ENCODE measurements around the gene TBC1D21. TPM values are rescaled to one million over a fixed set of nuclear protein-coding genes. Genes with fewer than 3 reads are reported as not detected.

TBC1D21 gene
- total RNA-seq, 1 donor from 2014 or later = not detected

DNA sequence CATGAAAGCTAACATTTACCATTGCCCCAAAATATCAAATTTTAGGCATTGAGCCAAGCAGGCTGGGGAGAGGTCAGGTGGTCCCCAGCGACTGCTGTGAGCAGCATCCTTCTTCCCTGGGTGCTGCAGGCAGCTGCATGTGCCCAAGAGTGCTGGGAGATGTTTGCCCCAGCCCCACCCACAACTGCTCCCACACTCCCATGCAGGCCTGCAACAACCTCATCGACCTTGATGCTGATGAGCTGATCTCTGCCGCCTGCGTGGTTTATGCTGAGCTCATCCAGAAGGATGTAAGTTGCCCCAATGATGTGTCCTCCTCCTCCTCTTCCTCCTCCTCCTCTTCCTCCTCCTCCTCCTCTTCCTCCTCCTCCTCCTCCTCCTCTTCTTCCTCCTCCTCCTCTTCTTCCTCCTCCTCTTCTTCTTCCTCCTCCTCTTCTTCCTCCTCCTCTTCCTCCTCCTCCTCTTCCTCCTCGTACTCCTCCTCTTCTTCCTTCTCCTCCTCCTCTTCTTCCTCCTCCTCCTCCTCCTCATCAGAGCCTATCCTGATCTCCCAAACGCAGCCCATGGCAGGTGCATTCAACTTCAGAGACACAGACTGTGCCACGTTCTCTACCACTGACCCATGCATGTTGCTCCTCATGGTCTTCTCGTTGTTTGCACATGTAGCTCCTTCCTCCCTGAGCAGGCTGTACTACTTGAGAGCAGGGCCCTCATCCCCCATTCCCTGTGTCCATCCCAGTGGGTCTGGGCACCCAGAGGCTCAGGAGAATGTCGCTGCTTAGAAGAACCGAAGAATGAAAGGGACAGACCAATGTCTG lies 15.1 kb downstream of the TBC1D21 start:
- no peak for DNase-seq (ENCODE audit: low read depth in 2 of 2)

DNA sequence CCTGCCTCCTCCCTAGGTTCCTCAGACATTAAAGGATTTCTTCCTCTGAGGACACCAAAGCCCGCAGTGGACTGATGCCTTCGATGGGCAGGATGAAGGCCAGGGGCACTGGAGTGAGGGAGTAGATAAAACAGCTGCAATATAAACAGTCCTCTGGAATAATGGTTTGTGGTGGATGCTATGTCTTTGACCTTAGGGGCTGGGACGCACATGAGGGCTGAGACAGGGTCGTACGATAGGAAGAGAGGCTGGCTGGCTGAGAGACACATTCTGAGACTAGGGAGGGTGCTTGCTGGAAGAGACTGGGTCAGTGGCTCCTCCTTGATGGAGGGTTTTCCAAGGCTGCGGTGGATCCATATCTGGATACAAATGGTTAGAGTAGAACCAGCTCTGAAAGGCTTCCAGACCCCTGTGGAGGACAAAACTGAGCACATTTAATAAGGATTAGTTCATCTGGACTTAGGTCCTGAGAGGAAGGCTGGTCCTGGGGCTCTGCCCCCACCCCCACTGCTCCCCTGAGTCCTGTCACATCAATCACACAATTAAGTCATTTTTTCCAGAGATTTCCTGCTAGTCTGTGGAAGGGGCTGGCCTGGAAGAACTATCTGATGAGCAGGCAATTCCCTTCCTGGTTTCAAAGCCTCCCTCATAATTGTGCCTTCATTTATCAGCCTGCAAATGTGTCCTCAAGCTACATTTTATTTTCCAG lies 15.8 kb downstream of the TBC1D21 start:
- DNase-seq (ENCODE audit: low read depth in 2 of 2) = no peak

DNA sequence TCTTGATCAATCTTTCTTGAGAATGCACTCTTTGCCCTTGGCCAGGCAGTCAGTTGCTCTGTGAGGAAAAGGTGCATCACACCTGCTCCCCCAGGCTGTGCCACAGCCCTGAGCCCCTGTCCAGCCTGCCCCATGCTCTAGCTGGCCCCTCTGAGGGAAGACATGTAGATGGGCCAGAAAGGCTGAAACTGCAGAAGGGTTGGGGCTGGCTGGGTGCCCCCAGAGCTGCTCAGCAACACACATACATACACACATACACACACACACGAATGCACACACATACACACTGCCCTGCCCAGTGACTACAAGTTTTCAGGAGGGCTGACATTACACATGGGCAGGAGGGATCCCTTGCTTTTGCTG lies 16.4 kb downstream of the TBC1D21 start:
- no peak for DNase-seq (ENCODE audit: low read depth in 2 of 2)

DNA sequence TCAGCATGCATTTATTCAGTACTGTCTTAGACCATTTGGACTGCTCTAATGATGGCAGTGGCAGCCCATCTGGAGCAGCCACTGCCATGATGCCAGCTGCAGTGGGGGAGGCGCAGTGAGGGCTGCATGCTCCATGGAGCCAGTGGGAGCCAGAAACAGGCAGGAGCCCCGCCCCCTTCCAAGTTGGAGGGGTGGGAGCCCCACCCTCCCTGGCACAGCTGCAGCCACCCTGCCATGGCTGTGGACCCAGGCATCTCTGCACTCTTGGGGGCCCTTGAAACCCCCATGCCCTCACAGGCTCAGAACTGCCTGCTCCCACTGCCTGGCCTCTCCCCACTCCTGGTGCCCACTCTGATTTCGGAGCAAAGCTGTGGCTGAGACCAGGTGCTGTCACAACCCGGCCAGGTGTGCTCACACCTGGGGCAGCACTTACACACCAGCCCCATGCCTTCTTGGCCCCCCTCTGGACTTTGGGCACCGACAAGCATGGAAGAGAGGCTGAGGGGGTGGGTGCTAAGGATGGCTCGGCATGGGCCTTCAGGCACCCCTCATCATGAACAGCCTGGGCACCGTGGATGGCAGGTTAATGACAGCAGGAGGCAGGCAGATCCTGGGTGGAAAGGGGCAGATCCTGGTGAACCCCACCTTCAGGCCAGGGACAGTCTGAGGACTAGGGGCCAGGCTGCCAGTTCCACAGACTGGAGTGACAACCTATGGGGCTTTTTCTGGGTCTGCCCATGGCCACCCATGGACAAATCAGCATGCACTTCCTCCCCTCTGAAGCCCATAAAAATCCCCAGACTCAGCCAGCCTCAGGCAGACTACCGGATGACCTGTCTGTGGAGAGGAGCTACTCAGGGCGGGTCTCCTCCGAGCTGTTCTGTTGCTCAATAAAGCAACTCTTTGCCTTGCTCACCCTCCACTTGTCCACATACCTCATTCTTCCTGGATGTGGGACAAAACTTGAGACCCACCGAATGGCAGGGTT lies 18.3 kb downstream of the TBC1D21 start:
- no peak for DNase-seq (ENCODE audit: low read depth in 2 of 2)

DNA sequence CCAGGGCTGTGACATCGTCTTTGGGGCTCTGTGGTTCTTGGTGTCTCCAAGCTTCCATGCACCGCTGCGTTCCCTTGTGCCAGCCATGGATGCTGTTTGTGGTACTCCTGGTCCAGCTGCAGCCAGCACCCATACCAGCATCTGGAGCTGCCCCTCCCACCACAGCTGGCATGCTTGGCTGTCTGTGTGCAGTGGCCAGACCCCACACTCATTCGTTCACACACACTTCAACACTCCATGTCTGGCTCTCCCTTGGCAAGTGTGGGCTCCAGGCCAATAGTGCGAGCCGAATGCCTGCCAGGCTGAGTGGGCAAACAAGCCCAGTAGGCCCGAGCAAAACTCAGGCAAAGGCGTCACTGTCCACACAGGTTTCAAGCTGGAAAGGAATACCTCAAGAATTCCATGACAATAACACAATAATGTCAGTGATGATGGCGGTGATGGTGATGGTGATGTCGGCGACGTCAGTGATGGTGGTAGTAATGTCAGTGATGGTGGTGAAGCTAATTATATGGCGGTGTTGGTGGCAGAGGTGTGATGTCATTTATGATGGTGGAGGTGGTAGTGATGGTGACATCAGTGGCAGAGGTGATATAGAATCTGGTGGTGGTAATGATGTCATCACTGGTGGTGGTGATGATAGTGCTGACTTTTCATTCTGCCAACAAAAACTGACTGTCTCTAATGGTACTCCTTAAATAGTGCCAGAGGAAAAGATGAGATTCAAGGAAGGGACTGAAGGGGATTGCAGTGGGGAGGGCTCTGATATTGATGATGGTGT lies 19.3 kb downstream of the TBC1D21 start:
- DNase-seq (ENCODE audit: low read depth in 2 of 2) = no peak

DNA sequence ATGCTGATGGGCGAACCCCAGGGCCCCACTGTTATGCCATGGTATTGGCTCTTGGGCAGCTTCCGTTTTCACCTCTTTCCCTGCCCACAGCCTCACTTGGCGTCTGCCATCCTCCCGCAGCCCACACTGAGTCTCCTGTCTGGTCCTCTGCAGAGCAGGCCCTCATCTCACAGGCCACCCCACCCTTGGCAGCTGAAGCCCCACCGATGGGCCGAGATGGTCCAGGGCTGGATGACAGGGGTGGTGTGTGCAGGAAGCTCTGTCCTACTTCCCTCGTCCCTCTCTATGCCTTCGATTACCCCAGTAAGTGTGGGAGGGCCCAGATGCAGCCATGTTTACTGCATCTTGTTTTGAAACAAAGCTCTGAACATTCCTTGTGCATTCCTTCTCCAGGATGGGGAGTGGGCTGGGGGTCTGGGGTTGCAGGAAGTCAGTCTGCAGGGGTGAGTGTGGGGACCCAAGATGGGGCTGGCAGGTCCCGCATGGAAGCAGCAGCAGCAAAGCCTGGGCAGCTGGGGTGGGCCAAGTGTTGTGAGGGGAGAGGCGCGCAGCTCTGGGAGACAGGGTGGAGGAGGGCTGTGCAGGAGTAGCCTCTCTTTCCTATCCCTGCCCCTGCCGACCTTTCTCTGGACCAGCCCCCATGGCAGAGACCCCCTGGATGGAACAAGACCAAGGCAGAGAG lies 20.9 kb downstream of the TBC1D21 start:
- no peak for DNase-seq (ENCODE audit: low read depth in 2 of 2)

DNA sequence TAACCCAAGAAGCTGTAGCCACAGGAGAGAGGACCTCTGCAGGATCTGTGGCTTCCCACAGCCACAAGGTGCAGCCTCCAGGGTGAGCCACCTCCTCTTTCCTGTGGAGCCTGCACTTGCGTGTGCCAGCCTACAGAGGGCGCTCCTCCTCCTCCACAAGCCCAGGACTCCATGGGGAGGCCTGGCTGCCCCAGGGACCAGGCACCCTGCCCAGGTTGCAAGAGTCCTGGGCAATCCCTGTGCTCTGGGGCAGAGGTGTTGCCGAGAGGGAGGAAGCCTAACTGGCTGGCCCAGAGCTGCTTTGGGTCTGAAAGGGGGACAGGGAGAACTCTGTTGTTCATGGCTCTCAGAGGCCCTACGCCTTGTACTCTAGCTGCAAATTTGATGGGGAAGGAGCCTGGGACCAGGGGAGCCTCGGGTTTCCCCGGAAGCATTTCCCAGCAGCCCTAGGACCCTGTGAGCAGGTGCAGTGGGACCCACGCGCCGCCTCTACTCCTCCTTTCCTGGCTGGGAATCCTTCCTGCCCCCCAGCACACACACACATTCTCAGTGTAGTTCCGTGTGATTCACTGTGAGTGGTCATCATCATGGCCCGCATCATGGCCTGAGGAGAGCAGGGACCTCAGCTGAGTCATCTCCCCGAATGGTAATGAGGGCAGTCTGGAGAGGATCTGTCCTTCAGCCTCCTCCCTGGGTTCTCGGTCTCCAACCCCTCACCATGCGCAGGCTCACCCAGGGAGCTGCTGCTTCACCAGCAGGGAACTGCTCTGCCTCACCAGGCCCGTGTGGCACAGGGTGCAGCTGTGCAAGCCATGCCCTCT lies 24.3 kb downstream of the TBC1D21 start:
- DNase-seq (ENCODE audit: low read depth in 2 of 2) = peak; percentile 12 to 62

DNA sequence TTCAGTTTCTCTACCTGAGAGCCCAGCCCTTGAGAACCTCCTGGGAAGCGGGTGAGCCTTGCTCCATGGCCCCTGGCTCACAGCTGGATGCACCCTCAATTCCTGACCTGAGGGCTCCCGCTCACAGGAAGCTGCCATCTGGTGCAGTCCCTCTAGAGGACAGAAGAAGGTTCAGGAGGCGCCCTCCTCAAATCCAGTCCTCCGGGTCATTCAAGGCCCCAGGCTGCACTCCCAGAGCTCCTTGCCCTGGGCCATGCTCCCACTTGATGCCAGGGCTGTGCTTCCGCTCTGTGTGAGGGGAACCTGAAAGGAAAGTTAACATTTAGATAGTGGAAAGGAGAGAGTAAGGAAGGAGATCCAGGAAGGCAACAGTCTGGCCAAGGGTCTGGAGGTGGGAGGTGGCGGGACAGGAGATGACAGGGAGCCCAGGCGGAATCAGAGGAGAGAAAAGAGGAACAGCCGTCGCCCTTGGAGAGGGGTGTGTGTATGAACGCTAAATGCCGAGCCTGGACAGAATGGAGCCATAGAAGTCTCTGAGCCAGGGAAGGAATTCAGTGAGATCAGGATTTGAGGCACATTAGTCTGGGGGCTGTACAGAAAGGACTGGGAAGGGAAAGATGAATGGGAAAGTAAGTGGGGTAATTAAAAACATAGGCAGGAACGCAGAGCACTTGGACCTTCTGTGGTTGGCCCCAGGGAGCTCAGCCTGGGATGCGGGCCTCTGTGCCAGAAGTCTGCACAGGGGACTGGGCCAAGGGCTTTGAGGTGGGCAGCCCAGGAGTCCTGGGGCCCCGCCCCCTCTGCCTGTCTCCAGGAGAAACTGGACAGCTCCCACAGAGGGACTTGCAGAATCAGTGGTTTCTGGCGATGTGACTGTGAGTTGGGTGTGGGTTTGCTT lies 26.1 kb downstream of the TBC1D21 start:
- DNase-seq (ENCODE audit: low read depth in 2 of 2) = no peak

DNA sequence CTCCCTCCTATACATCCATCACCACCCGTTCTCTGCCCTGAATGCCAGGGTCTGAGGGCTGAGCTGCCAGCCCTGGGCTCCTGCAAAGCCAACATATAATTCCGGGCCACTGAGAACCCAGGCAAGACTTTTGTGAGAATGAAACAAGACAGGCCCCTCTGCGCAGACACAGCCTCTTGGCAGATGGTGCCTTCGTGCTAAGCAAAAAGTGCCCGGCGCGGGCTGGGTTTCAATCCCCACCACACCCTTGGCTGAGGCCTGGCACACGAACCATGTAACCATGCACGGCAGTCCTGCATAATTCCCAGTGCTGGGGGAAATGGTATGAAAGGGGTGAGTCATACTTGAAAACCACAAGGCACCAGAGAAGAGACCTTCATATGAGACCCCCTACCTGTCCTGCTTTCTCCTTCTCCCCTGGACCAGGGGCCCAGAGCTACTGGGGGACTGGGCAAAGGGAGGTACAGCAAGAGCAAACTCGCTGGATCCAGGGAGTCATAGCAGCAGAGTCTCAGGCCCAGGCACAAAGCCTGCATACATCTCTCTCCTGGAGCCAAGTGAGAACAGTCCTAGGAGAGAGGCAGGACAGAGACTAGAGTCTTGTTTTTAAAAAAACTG lies 26.8 kb downstream of the TBC1D21 start:
- no peak for DNase-seq (ENCODE audit: low read depth in 2 of 2)

DNA sequence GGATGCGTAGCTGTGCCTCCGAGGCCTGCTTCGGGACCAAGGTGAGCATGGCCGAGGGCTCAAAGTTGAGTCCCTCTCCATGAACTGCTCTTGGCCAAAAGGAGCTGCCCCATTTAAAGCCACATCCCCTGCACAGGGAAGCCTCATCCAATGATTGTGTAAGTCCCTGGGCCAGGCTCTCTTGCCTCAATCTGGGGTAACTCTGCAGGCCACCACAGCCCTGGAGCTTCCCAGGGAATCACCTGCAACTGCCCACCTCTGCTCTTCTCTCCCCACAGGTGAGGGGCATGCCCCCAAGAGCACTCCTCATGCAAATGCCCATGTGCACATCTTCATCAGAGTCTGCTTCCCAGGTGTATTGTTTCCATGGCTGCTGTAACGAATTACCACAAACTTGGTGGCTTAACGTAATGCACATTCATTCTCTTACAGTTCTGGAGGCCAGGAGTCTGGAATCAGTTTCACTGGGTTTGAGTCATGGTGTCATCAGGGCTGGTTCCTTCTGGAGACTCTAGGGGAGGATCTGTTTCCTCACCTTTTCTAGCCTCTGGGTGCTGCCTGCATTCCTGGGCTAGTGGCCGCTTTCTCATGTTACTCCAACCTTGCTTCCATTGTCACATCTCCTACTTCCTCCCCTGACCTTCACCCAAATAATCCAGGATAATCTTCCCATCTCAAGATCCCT lies 27.9 kb downstream of the TBC1D21 start:
- no peak for DNase-seq (ENCODE audit: low read depth in 2 of 2)

DNA sequence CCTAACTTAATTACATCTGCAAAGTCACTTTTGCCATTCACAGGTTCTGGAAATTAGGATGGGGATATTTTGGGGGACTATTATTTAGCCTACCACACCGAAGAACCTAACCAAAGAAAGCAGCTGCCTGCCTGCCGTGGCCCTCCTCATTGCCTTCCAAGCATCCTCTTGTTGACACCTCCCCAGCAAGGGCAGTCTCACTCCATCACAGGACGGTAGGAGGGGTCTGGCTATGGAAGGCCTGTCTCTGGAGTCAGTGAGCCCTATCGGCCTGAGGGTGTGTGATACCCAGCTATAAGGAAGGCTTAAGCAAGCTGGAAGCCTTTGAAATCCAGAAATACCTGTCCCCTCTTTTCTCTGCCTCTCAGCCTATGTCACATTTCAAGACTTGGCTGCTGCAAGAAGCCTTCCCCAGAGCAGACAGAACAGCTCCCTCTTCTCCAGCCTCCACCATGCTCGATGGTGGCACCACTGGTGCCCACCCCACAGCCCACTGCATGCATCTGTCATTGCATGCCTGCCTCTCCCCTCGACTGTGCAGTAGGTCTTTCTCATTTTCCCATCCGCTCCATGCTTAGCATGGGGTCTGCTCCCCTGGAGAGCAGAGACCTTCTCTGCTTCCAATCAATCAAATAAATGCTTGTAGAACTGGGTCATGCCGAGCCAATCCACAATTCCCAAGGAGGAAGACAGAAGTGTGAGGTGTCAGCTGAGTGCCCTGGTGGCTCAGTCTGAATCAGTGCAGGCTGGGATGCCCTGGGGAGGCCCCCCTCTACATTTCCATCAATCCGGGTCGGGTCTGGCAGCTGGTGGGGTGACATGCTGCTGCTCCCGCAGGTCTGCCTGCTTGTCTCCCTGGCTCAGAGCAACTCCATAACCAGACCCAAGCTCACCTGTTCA lies 29.0 kb downstream of the TBC1D21 start:
- no peak for DNase-seq (ENCODE audit: low read depth in 2 of 2)

DNA sequence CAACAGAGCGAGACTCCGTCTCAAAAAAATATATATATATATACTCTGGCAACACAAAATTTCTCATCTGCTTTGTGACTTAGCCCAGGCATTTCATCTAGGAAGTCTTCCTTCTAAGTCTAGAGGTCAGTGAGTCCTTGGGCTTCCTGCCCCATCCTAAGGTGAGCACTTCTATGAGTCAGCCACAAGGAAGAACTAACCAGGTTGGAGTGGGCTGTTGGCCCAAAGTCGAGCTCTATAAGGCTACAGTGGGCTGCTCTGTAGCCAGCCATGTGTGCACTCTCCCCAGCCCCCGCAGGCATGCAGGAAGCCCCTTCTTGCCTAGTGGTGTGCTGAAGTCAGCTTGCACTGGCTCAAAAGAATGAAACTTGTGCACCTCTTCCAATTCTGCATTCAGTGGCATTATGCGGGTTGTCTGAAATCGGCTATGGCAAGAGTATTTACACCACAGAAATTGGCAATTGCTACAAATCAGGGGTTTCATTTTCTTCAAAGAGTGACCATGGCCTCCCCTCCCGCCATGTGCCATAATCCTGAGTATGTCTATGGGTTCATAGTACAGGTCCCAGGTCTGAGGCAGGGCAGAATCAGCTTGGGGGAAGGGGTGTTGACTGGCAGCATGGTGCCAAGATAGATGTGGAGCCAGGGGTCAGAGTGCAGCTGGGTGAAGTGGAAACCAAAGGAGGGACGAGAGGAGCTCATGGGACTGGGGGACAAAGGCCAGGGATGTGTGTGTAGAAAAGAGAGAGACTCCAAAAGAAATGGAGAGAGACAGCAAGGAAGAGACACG lies 30.9 kb downstream of the TBC1D21 start:
- DNase-seq (ENCODE audit: low read depth in 2 of 2) = no peak

DNA sequence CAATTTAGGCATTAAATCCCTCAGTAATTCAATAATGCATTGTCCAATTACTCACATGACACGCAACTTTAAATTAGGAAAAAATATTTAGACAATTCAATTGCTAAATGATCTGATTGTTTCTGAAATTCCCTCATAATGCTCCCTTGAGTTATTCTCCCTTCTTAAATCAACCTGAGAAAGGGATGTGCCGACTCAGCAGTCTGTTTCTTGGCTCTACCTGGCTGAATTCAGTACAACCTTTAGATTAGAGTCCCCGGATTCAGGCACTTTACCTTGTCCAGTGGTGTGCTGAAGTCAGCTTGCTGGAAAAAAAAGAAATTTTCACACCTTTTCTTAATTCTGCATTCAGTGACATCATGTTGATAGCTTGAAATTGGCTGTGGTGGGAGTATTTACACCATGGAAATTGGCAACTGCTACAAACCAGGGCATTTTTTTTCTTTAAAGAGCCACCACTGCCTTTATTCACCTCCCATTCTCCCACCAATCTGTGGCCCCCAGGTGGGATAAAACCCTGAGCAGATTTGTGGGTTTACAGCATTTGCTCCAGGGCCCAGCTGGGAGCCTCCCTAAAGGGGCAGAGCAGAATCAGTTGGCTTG lies 32.0 kb downstream of the TBC1D21 start:
- no peak for DNase-seq (ENCODE audit: low read depth in 2 of 2)

DNA sequence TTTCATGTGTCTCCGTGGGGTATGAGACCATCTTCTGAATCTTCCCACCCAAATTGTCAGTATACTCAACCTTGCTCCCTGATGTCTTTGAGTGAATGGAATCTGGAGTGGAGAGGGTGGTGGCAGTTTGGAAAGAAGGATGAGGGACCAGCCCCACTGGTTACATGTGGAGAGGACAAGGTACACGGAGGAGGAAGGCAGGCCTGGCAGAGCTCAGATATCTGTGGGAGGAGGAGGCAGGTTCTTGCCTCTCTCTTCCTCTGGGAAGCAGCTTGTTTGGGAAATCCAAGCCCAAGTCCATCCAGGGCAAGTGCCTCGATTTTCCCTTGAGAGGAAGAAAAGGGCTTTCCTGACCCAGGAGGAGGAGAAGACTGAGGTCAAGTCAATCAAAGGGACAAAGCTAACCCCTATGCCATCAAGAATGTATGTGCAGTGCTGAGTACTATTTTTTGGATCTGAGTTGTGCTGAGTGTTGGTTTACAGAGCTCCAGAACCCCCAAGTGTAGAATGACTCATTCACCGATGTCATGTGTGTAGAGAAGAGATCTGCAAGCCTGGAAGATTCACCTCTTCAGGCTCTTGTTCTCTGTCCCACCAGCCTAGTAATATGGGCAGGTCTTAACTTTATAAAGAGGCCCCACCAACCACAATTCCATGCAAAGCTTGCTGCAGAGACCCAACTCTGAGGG lies 33.1 kb downstream of the TBC1D21 start:
- no peak for DNase-seq (ENCODE audit: low read depth in 2 of 2)

DNA sequence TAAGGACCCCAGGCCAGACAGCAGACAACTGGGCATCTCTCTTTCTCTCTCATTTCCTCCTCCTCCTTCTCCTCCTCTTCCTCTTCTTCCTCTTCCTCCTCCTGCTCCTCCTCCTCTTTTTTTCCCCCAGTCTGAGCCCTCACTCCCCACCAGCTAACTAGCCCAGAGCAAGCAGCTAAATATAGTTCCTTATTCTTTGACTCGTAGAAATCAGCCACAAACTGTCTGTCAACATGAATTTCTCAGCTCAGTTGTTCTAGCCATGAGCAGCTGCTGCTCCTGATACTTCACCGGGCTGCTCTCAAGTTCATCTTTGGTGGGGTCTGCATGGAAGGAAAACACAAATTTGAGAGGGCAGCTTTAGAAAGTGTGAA lies 33.7 kb downstream of the TBC1D21 start:
- no peak for DNase-seq (ENCODE audit: low read depth in 2 of 2)

Measured in dermis microvascular lymphatic vessel endothelial cell (primary cell).